Measurements from ENCODE around the gene TTBK1.
"Not testable (repeated sequence)": the region's sequence is repeated elsewhere in the genome, so short reads cannot be mapped to it uniquely, and the experiment has no call there.

Gene TTBK1

DNA sequence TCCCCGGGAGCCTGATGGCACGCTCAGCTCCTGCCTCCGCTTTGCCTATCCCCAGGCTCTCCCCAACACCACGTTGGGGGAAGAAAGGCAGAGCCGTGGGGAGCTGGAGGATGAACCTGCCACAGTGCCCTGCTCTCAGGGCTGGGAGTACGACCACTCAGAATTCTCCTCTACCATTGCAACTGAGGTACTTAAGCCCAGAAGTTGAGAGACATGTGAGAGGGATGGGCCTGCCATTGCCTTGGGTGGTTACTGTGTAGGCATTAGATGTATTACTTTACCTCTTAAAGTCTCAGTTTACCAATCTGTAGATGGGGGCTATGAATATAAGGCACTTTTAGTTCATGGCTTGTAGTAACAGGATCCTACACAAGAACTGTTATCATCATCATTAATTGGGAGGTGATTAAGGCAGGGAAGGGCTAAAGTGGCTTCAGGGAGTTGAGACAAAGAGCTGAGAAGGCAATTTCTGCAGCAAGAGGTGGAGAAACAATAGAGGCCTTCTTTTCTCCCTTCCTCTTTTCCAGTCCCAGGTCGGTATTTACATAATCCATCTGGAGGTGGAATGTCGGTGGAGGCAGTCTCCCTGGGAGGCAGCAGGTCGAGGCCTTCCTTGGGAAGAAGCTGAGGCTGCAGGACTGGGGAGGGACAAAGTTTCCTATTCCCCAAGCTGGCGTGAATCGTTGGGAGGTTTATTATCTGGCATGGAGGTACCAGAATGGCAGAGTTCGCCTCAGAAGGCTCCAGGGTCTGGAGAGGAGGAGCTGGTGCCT, 55.5 kb downstream of the TTBK1 start:
- H3K27ac ChIP-seq: no peak overlapping the region
- TF ChIP-seq, protein P1, sequence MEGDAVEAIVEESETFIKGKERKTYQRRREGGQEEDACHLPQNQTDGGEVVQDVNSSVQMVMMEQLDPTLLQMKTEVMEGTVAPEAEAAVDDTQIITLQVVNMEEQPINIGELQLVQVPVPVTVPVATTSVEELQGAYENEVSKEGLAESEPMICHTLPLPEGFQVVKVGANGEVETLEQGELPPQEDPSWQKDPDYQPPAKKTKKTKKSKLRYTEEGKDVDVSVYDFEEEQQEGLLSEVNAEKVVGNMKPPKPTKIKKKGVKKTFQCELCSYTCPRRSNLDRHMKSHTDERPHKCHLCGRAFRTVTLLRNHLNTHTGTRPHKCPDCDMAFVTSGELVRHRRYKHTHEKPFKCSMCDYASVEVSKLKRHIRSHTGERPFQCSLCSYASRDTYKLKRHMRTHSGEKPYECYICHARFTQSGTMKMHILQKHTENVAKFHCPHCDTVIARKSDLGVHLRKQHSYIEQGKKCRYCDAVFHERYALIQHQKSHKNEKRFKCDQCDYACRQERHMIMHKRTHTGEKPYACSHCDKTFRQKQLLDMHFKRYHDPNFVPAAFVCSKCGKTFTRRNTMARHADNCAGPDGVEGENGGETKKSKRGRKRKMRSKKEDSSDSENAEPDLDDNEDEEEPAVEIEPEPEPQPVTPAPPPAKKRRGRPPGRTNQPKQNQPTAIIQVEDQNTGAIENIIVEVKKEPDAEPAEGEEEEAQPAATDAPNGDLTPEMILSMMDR (conservative IDR thresholded peaks at IDR 0.05): no peak

DNA sequence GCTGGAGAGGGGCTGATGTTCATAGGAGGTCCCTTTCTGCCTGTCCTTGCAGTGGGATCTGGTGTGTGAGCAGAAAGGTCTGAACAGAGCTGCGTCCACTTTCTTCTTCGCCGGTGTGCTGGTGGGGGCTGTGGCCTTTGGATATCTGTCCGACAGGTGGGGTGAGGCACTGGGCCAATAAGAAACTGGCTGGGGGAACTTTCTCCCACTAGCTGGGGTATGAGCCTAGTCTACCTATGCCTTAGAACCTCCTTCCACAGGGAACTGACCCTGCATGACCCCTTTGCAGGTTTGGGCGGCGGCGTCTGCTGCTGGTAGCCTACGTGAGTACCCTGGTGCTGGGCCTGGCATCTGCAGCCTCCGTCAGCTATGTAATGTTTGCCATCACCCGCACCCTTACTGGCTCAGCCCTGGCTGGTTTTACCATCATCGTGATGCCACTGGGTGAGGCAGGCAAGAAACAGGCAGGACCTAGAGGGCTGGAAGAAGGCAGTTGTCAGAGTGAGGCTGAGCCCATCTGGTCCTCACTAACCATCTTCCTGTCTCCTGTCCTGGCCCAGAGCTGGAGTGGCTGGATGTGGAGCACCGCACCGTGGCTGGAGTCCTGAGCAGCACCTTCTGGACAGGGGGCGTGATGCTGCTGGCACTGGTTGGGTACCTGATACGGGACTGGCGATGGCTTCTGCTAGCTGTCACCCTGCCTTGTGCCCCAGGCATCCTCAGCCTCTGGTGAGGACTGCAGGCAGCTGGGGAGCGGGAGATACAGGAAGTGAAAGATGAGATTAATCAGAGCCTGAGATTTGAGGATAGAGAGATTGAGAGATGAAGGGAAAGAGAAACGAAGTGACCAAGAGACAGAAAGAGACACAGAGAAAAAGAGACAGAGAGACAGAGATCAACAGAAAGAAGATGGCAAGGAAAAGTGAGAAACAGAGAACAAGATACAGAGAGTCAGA, 56.3 kb downstream of the TTBK1 start:
- H3K27ac ChIP-seq: no peak overlapping the region
- TF ChIP-seq, protein P1 (conservative IDR thresholded peaks at IDR 0.05): no peak

DNA sequence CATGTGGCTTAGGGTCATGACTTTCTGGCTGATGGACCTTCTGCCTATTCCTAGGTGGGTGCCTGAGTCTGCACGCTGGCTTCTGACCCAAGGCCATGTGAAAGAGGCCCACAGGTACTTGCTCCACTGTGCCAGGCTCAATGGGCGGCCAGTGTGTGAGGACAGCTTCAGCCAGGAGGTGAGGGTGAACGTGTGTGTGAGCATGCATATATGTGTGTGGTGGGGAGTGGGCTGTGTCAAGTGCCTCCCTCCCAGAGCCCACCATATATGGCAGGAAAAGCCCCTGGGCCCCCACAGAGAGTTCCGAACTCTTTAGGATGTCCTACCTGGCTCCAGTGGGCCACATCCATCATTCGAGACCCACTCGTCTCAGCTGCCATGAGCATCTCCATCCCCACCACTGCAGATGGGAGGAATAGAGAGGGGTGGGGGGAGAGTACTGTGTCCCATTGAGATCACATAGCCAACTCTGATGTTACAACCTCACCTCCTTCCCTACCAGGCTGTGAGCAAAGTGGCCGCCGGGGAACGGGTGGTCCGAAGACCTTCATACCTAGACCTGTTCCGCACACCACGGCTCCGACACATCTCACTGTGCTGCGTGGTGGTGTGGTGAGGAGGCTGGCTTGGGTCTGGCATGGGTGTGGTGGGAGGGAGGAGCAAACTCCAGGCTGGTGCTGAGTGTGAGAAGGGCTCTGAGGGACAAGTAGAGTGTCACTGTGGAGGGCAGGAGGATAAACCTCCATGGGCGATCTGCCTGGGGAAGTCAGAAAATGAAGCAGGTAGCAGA, 58.0 kb downstream of the TTBK1 start:
- TF ChIP-seq, protein P1 (conservative IDR thresholded peaks at IDR 0.05): no peak
- H3K27ac ChIP-seq: no peak overlapping the region

DNA sequence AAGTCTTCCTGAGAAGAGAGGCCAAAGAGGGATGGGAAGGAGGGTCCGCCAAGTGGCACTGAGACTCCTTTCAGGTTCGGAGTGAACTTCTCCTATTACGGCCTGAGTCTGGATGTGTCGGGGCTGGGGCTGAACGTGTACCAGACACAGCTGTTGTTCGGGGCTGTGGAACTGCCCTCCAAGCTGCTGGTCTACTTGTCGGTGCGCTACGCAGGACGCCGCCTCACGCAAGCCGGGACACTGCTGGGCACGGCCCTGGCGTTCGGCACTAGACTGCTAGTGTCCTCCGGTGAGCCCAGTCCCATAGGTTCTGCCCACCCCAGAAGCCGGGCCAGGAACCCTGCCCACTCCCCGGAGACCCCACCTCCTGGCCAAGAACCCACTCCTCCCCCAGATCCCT, 58.8 kb downstream of the TTBK1 start:
- no peak overlapping the region for H3K27ac ChIP-seq
- TF ChIP-seq, protein P1 (conservative IDR thresholded peaks at IDR 0.05): no peak

DNA sequence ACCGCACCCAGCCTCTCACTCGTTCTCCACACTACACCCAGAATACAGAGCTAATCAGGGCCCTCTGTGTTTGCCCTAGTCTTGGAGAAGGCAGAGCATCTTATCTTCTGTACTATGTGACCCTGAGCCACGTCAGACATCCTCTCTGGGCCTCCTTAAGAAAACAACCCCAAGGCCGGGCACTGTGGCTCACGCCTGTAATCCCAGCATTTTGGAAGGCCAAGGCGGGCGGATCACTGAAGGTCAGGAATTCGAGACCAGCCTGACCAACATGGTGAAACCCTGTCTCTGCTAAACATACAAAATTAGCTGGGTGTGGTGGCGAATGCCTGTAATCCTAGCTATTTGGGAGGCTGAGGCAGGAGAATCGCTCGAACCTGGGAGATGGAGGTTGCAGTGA, 59.7 kb downstream of the TTBK1 start:
- H3K27ac ChIP-seq: not testable (repeated sequence)

DNA sequence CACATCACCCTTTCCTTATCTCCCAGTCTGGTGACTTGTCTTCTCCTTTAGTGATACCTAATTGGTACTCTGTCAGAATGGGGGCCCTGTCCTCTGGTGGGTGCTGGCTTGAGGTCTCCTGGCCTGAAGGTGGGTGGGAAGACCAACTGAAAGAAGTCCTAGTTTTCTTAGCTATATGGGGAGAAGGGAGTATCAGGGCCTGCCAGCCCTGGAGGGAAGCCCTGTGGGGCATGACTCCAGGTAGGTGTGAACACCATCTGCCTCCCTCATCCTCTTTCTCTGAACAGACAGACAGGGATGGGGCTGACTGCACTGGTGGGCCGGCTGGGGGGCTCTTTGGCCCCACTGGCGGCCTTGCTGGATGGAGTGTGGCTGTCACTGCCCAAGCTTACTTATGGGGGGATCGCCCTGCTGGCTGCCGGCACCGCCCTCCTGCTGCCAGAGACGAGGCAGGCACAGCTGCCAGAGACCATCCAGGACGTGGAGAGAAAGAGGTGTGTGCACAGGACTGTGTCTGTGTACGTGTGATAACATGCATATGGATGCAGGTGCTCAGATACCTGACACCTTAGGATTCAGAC, 60.6 kb downstream of the TTBK1 start:
- H3K27ac ChIP-seq: no peak overlapping the region
- TF ChIP-seq, protein P1 (conservative IDR thresholded peaks at IDR 0.05): no peak

DNA sequence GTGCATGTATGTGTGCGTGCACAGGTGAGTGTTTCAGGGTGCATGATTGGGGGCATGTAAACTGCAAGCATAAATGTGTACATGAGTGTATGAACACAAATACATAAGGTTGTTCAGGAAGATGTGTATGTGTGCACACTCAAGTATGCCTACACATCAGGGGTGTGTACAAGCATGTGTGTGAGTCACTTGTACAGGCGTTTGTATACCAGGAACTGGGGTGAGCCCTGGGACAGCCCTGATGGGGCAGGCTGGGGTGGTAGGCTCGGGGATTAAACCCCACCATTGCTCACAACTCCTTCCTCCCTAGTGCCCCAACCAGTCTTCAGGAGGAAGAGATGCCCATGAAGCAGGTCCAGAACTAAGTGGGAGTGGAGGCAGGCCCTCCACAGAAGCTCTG, 61.1 kb downstream of the TTBK1 start:
- no peak overlapping the region for H3K27ac ChIP-seq
- TF ChIP-seq, protein P1 (conservative IDR thresholded peaks at IDR 0.05): no peak
